ENCODE measurements around the gene C20orf173.

DNA sequence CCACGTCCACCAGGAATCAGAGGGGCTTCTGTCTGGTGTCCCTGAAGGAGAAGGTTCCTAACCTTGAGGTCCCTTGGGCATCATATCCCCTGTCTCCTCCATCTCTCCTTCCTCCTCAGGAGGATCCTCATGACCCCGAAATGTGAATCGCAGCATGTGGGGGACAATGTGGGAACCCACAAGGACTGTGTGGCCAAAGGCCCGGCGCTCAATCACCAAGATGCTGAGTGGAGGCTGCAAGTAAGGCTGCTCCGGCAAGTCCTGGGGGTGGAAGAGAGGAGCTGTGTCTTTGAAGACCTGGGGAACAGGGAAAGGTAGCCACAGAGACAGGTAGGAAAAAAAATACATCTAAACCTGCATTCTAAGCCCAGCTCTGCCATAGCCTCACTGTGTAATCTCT, 49.7 kb upstream of the C20orf173 start:
- TF ChIP-seq, protein P1, sequence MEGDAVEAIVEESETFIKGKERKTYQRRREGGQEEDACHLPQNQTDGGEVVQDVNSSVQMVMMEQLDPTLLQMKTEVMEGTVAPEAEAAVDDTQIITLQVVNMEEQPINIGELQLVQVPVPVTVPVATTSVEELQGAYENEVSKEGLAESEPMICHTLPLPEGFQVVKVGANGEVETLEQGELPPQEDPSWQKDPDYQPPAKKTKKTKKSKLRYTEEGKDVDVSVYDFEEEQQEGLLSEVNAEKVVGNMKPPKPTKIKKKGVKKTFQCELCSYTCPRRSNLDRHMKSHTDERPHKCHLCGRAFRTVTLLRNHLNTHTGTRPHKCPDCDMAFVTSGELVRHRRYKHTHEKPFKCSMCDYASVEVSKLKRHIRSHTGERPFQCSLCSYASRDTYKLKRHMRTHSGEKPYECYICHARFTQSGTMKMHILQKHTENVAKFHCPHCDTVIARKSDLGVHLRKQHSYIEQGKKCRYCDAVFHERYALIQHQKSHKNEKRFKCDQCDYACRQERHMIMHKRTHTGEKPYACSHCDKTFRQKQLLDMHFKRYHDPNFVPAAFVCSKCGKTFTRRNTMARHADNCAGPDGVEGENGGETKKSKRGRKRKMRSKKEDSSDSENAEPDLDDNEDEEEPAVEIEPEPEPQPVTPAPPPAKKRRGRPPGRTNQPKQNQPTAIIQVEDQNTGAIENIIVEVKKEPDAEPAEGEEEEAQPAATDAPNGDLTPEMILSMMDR (IDR thresholded peaks at IDR 0.05): no peak
- TF ChIP-seq POLR2A (IDR thresholded peaks at IDR 0.05): no peak
